Lower leg skin (tissue), 4 donors: ENCODE measurements around the gene PRPF4. TPM values are rescaled to one million over a fixed set of nuclear protein-coding genes. Genes with fewer than 3 reads are reported as not detected.

Experiments
- DNase-seq, 2 donors: peaks; one replicate each; pipeline ENCODE4 v3.0.0-alpha.2; 2019; ENCODE audit warnings: low spot score in 2 of 2
- H3K4me3 ChIP-seq: fragments of 200-600 bp; sonication (generic); 2 replicates; pipeline ENCODE4 v1.5.1; 2017; ENCODE audit warnings: mild to moderate bottlenecking, low read depth; ENCODE audit not compliant: poor library complexity, severe bottlenecking
- POLR2A ChIP-seq, 2 donors: fragments of 450-650 bp; IDR thresholded peaks; one replicate each; pipeline ENCODE4 v1.6.1; 2016 to 2017; ENCODE audit warnings: antibody characterized with exemption in 2 of 2, mild to moderate bottlenecking in 1 of 2, moderate library complexity in 1 of 2
- WGBS, 2 donors: methylation state at CpG; one replicate each; pipeline ENCODE4 v1.1.5; 2018; 5-methylcytosine and 5-hydroxymethylcytosine counted together
- intact Hi-C: fragments of 100-400 bp; cut with DNase I; formaldehyde crosslinking; loops from one replicate; pipeline ENCODE4 v1.15.0; 2023; ENCODE audit warnings: low total_unique reads
- total RNA-seq, 4 donors: library from RNA; depleted of rRNA; stranded (reverse); fragments of >200 nt; gene quantifications; one replicate each; pipeline ENCODE4 v1.1.0, GENCODE V29; 2016
- TF ChIP-seq, protein P1 (sequence below), 3 donors: fragments of 450-650 bp; IDR thresholded peaks; one replicate each; pipeline ENCODE4 v1.5.1; 2016; ENCODE audit warnings: antibody characterized with exemption in 3 of 3, mild to moderate bottlenecking in 3 of 3, moderate library complexity in 2 of 3

Gene PRPF4
- total RNA-seq, 4 donors from 2014 or later, result 15.6 to 20.2 (median 16.8) TPM

DNA sequence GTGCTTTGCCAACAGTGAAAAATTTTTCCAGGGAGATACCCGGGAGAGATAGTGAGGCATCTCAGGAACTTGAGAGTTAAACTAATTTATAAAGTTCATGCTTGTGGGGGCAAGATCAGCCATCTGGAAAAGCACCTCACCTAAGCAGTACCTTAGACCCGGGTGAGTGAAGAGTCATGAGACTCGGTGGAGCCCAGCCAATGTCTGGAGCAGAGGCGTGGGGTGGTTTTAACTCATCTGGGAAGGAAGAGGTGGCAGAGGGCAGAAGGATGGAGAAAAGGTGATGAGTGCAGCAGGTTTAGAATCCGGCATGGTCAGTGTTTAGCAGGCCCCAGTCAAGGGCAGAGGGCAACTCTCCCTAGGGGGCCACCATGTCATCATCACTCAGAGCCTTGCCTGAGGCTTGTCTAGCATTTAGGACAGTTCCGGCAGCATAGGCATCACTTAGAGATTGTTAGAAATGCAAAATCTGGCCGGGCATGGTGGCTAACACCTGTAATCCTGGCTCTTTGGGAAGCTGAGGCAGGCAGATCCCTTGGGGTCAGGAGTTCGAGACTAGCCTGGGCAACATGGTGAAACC, 32.0 kb downstream of the PRPF4 start:
- intact Hi-C loops, result loop anchor here (5.0 kb wide), 1 partner anchor 100 kb away; no protein-coding TSS in a partner anchor
- H3K4me3 ChIP-seq, result no peak overlapping the region
- 63 to 67% methylated on average over 8 of the region's 8 CpGs for WGBS, 2 donors
- DNase-seq, result no peak
- TF ChIP-seq POLR2A (IDR thresholded peaks at IDR 0.05), result no peak

DNA sequence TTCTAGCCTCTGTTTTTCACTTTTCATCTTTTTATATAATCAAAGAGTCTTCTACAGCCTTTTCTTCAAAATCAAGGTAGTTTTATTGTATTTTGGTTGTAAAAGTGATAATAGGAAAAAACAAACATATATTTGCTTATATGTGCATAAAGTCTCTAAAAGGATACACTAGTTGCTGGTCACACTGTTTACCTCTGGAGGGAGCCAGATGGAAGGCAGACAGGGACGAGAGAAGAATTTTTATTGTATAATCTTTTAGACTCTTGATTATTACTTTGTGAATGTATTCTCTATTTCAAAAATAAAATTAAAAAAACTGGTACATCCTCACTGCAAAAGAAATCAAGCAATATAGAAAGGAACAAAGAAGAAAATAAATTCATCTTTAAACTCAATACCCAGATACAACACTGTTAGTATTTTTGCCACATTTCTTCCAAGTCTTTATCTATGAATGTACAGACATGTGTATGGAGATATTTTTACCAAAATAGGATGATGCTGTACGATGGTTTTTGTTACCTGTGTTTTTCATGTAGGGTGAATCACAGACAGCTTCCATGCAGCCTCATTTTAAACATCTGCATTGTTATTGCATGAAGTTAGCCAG, 33.9 kb downstream of the PRPF4 start:
- TF ChIP-seq, protein P1, sequence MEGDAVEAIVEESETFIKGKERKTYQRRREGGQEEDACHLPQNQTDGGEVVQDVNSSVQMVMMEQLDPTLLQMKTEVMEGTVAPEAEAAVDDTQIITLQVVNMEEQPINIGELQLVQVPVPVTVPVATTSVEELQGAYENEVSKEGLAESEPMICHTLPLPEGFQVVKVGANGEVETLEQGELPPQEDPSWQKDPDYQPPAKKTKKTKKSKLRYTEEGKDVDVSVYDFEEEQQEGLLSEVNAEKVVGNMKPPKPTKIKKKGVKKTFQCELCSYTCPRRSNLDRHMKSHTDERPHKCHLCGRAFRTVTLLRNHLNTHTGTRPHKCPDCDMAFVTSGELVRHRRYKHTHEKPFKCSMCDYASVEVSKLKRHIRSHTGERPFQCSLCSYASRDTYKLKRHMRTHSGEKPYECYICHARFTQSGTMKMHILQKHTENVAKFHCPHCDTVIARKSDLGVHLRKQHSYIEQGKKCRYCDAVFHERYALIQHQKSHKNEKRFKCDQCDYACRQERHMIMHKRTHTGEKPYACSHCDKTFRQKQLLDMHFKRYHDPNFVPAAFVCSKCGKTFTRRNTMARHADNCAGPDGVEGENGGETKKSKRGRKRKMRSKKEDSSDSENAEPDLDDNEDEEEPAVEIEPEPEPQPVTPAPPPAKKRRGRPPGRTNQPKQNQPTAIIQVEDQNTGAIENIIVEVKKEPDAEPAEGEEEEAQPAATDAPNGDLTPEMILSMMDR (IDR thresholded peaks at IDR 0.05), result no peak
- no peak for TF ChIP-seq POLR2A (IDR thresholded peaks at IDR 0.05)
- no peak overlapping the region for H3K4me3 ChIP-seq
- 8% methylated on average over 2 of the region's 2 CpGs for WGBS, 2 donors
- intact Hi-C loops, result loop anchor here (5.0 kb wide), 1 partner anchor 98 kb away; no protein-coding TSS in a partner anchor
- DNase-seq, result no peak

DNA sequence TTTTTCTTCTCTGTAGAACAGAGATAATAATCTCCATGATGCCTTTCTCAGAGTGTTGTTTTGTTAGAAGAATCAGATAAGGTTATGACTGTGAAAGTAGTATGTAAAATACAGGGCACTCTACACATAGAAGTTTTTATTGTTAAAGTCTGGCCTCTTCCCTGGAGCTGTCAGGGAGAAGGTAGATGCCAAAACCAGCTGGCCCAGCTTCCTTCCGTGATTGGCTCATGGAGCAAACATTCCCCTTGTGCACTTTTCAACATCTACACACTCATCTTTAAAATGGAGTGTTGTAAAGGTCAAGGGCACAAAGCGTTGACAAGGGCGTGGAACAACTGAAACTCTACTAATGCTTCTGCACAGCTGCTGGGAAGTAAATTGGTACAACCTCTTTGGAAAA, 35.1 kb downstream of the PRPF4 start:
- DNase-seq, result no peak
- intact Hi-C loops, result no loop called here
- TF ChIP-seq, protein P1 (IDR thresholded peaks at IDR 0.05), result no peak
- 51 to 60% methylated on average over 3 of the region's 3 CpGs for WGBS, 2 donors
- H3K4me3 ChIP-seq, result no peak overlapping the region

DNA sequence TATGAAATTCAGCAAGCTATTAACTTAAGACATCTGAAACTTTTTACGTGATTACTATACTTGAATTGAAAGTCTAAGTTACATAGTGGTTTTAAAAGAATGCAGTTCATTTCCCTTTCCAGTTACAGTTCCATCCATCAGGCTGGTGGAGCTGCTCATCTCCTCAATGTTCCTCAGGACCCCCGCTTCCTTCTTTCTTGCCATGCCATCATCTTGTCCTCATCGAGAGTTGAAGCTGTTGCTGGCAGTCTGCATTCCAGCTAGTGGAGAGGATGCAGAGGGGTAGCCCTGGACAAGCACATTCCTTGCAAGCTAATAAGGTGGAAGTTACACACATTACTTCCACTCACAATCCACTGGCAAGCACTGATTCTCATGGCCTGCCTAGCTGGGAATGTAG, 36.5 kb downstream of the PRPF4 start:
- no peak overlapping the region for H3K4me3 ChIP-seq
- WGBS, 2 donors, result 75 to 77% methylated on average over 3 of the region's 3 CpGs
- DNase-seq, result no peak
- TF ChIP-seq, protein P1 (IDR thresholded peaks at IDR 0.05), result no peak
- TF ChIP-seq POLR2A (IDR thresholded peaks at IDR 0.05), result no peak
- intact Hi-C loops, result no loop called here

DNA sequence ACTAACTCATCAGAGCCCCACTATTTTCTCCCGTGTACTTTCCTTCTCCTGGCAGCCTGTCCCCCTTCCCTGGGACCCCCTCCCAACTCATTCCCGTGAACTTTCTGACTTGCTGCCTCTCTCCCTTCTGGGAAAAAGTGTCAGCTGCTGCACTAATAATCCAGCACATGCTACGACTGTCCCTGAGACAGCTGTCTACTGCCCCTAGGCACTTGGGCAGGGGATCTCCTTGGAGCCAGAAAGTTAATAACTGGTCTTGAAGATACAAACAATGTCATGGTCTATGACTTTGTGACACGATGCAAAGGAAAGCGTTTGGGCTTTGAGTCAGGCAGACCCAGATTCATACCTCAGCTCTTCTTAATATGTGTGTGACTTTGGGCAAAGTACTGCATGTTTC, 37.8 kb downstream of the PRPF4 start:
- WGBS, 2 donors, result 71 to 73% methylated on average over 5 of the region's 5 CpGs
- intact Hi-C loops, result no loop called here
- no peak overlapping the region for H3K4me3 ChIP-seq
- TF ChIP-seq, protein P1 (IDR thresholded peaks at IDR 0.05), result no peak
- no peak for TF ChIP-seq POLR2A (IDR thresholded peaks at IDR 0.05)
- no peak for DNase-seq

DNA sequence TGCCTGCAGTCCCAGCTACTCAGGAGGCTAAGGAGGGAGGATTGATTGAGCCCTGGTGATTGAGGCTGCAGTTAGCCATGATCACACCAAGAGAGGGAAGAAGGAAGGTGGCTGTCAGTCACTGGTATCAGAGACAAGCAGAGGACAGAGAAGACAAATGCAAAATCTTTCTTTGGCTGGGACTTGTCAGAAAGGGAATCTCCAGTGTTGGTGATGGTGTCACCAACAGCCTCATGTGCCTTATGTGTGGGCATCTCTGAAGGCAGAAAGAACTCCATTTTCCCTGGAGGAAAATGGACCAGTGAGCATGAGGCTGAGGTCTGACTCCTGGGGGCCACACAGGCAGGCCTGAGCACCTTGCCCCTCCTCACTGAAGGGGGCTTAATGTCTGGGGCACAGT, 39.8 kb downstream of the PRPF4 start:
- no peak for DNase-seq
- intact Hi-C loops, result no loop called here
- no peak overlapping the region for H3K4me3 ChIP-seq
- no peak for TF ChIP-seq POLR2A (IDR thresholded peaks at IDR 0.05)
- TF ChIP-seq, protein P1 (IDR thresholded peaks at IDR 0.05), result no peak
